CD14-positive monocyte (primary cell): ENCODE results near the gene OXT. TPM values are rescaled to one million over a fixed set of nuclear protein-coding genes. Genes with fewer than 3 reads are reported as not detected.

Experiments used
- DNase-seq, 3 donors: peaks; one replicate each; pipeline ENCODE4 v3.0.0-alpha.2; 2011 to 2022
- H2AFZ ChIP-seq: 2 replicates; pipeline ENCODE4 v1.6.0; 2012; ENCODE audit warnings: mild to moderate bottlenecking, low read depth, low read length, inconsistent platforms; ENCODE audit not compliant: insufficient read depth, poor library complexity, severe bottlenecking
- H3K27ac ChIP-seq, 2 donors: 1 replicate in 1 of 2; 2 replicates in 1 of 2; pipeline ENCODE4 v1.5.1; 2012 to 2013; ENCODE audit warnings: low read length in 2 of 2, control low read depth in 1 of 2, inconsistent platforms in 1 of 2, low read depth in 1 of 2, mild to moderate bottlenecking in 1 of 2
- H3K27me3 ChIP-seq, 2 donors: one replicate each; pipeline versions ENCODE4 v1.6.0 to v1.6.1; 2011 to 2013; ENCODE audit warnings: low read length in 2 of 2; ENCODE audit not compliant: control insufficient read depth in 2 of 2, insufficient read depth in 2 of 2
- H3K36me3 ChIP-seq, 2 donors: replicated peaks in 1 of 2; 1 replicate in 1 of 2; 2 replicates in 1 of 2; pipeline versions ENCODE4 v1.5.1 to v1.6.1; 2012 to 2013; ENCODE audit warnings: low read length in 2 of 2, control low read depth in 1 of 2, inconsistent platforms in 1 of 2, mild to moderate bottlenecking in 1 of 2; ENCODE audit not compliant: insufficient read depth in 2 of 2, control insufficient read depth in 1 of 2
- H3K4me1 ChIP-seq, 2 donors: 1 replicate in 1 of 2; 2 replicates in 1 of 2; pipeline versions ENCODE4 v1.5.1 to v1.6.1; 2012 to 2013; ENCODE audit warnings: low read length in 2 of 2, control low read depth in 1 of 2, inconsistent platforms in 1 of 2, mild to moderate bottlenecking in 1 of 2, moderate library complexity in 1 of 2; ENCODE audit not compliant: insufficient read depth in 2 of 2, control insufficient read depth in 1 of 2
- H3K4me2 ChIP-seq: replicated peaks from 2 replicates; pipeline ENCODE3; 2012; ENCODE audit warnings: low read length, moderate library complexity, mild to moderate bottlenecking; ENCODE audit not compliant: poor library complexity, severe bottlenecking; ENCODE audit errors: extremely low read depth
- H3K4me3 ChIP-seq, 3 experiments: fragments of 200-600 bp in 1 of 3; sonication (generic) in 1 of 3; replicated peaks in 1 of 3; 1 replicate in 2 of 3; 2 replicates in 1 of 3; pipeline ENCODE4 v1.5.1; 2011 to 2013; ENCODE audit warnings: low read length in 3 of 3, mild to moderate bottlenecking in 3 of 3, control low read depth in 2 of 3, low read depth in 2 of 3, inconsistent platforms in 1 of 3, moderate library complexity in 1 of 3
- H3K79me2 ChIP-seq: 2 replicates; pipeline ENCODE4 v1.6.0; 2012; ENCODE audit warnings: mild to moderate bottlenecking, control low read depth, inconsistent platforms, low read length, moderate library complexity; ENCODE audit not compliant: insufficient read depth
- H3K9ac ChIP-seq: 2 replicates; pipeline ENCODE4 v1.6.0; 2017; ENCODE audit warnings: low read length, mild to moderate bottlenecking; ENCODE audit not compliant: insufficient read depth, poor library complexity, severe bottlenecking
- H3K9me3 ChIP-seq, 2 donors: replicated peaks in 1 of 2; 1 replicate in 1 of 2; 2 replicates in 1 of 2; pipeline versions ENCODE4 v1.5.1 to v1.6.1; 2012 to 2013; ENCODE audit warnings: low read length in 2 of 2, control low read depth in 1 of 2; ENCODE audit not compliant: control insufficient read depth in 1 of 2, insufficient read depth in 1 of 2
- H4K20me1 ChIP-seq: 2 replicates; pipeline ENCODE4 v1.6.0; 2012; ENCODE audit warnings: mild to moderate bottlenecking, low read length, control low read depth, moderate library complexity; ENCODE audit not compliant: insufficient read depth
- H3K27ac Mint-ChIP-seq, 7 donors: one replicate each; pipeline ENCODE4 v1.8.0; 2020; ENCODE audit warnings: mild to moderate bottlenecking in 7 of 7, mixed read lengths in 7 of 7, moderate library complexity in 6 of 7, inconsistent platforms in 2 of 7
- H3K27me3 Mint-ChIP-seq, 3 donors: one replicate each; pipeline ENCODE4 v1.8.0; 2021 to 2022; ENCODE audit warnings: low read depth in 3 of 3, mild to moderate bottlenecking in 3 of 3, mixed read lengths in 3 of 3, moderate library complexity in 3 of 3, inconsistent platforms in 1 of 3
- H3K36me3 Mint-ChIP-seq, 2 donors: one replicate each; pipeline ENCODE4 v1.8.0; 2020; ENCODE audit warnings: mixed read lengths in 2 of 2, inconsistent platforms in 1 of 2, mild to moderate bottlenecking in 1 of 2
- H3K4me1 Mint-ChIP-seq: one replicate; pipeline ENCODE4 v1.8.0; 2020; ENCODE audit warnings: mild to moderate bottlenecking, mixed read lengths
- H3K4me3 Mint-ChIP-seq, 2 donors: one replicate each; pipeline ENCODE4 v1.8.0; 2020; ENCODE audit warnings: mild to moderate bottlenecking in 2 of 2, mixed read lengths in 2 of 2, moderate library complexity in 1 of 2
- H3K9me3 Mint-ChIP-seq, 7 donors: one replicate each; pipeline ENCODE4 v1.8.0; 2020 to 2022; ENCODE audit warnings: mixed read lengths in 7 of 7, mild to moderate bottlenecking in 6 of 7, moderate library complexity in 6 of 7, inconsistent platforms in 2 of 7
- CTCF ChIP-seq: fragments of 200-600 bp; IDR thresholded peaks from one replicate; pipeline ENCODE4 v1.8.0; 2022; ENCODE audit warnings: antibody characterized with exemption, mild to moderate bottlenecking
- WGBS: methylation state at CpG from one replicate; pipeline ENCODE4 v1.1.5; 2013; ENCODE audit warnings: missing lambda C conversion rate; ENCODE audit not compliant: insufficient coverage; 5-methylcytosine and 5-hydroxymethylcytosine counted together
- intact Hi-C, 2 donors: fragments of 100-400 bp; cut with micrococcal nuclease; formaldehyde crosslinking; loops; one replicate each; pipeline versions ENCODE4 v1.15.0 to v1.15.1; 2023
- polyA plus RNA-seq, 3 donors: library from polyadenylated mRNA; depleted of rRNA in 1 of 3; unstranded in 2 of 3; stranded (reverse) in 1 of 3; fragments of 300-500 nt in 2 of 3; fragments of >200 nt in 1 of 3; fragmentation: Illumina TruSeq in 2 of 3; gene quantifications; 1 replicate in 2 of 3; 2 replicates in 1 of 3; pipeline ENCODE4 v1.2.3, GENCODE V29; 2012 to 2021

Gene OXT
- polyA plus RNA-seq, 3 donors: not detected

GRCh38 chr20:3105256-3106137 is 34.1 kb downstream of the OXT start:
- Histone ChIP-seq H3K79me2 (no peaks in the 10 kb centered on the region), H3K4me3 (no peak overlapping the region), H2AFZ (no peak overlapping the region), H3K4me1 (peaks cover 10 to 32% of the 10 kb centered on the region in 2 donors), H3K4me2 (no peak overlapping the region), H4K20me1 (peaks cover 3% of the 10 kb centered on the region), H3K9me3 (no peaks in the 10 kb centered on the region), H3K36me3 (peaks cover 13 to 33% of the 10 kb centered on the region in 2 donors), H3K9ac (no peak overlapping the region), H3K27me3 (peaks cover 0 to 2% of the 10 kb centered on the region in 2 donors), H3K27ac (no peak overlapping the region)
- WGBS: 97% methylated on average over 5 of the region's 18 CpGs
- Mint-ChIP-seq H3K9me3 (peaks cover 0 to 3% (median 0%) of the 10 kb centered on the region in 7 donors), H3K27me3 (peaks cover 11 to 27% (median 11%) of the 10 kb centered on the region in 3 donors), H3K4me3 (no peak overlapping the region), H3K36me3 (peaks cover 22 to 32% of the 10 kb centered on the region in 2 donors), H3K27ac (peak overlapping the region in 1 of 7 donors; percentile 24), H3K4me1 (peaks cover 28% of the 10 kb centered on the region)
- no peak for DNase-seq
- no peak for TF ChIP-seq CTCF
- intact Hi-C loops: no loop called here

- Histone ChIP-seq H3K27ac (no peak overlapping the region), H4K20me1 (peaks cover 3% of the 10 kb centered on the region), H3K27me3 (peaks cover 0 to 2% of the 10 kb centered on the region in 2 donors), H3K4me3 (no peak overlapping the region), H3K79me2 (no peaks in the 10 kb centered on the region), H2AFZ (no peak overlapping the region), H3K4me1 (peaks cover 10 to 32% of the 10 kb centered on the region in 2 donors), H3K36me3 (peaks cover 13 to 39% of the 10 kb centered on the region in 2 donors), H3K9me3 (no peaks in the 10 kb centered on the region), H3K9ac (no peak overlapping the region), H3K4me2 (no peak overlapping the region)
- Mint-ChIP-seq H3K36me3 (peaks cover 27 to 37% of the 10 kb centered on the region in 2 donors), H3K9me3 (no peaks in the 10 kb centered on the region), H3K4me1 (peaks cover 28% of the 10 kb centered on the region), H3K27ac (no peak overlapping the region), H3K4me3 (no peak overlapping the region), H3K27me3 (peaks cover 8 to 25% (median 11%) of the 10 kb centered on the region in 3 donors)
- no peak for DNase-seq
- no peak for TF ChIP-seq CTCF
- no CpG with 5 or more reads among the region's 3 CpGs for WGBS
- intact Hi-C loops: no loop called here
Measured at GRCh38 chr20:3106185-3106584, 34.8 kb downstream of the OXT start.
